ENCODE results near the gene HOGA1. TPM values are rescaled to one million over a fixed set of nuclear protein-coding genes. Genes with fewer than 3 reads are reported as not detected.
"Not testable (repeated sequence)": the region's sequence is repeated elsewhere in the genome, so short reads cannot be mapped to it uniquely, and the experiment has no call there.

The HOGA1 gene
- total RNA-seq, 1 donor = not detected

- no peaks in the 10 kb centered on the region for H3K9me3 ChIP-seq (ENCODE audit: low read depth, low read length)
- H3K4me3 ChIP-seq (ENCODE audit: low read length) = no peak overlapping the region
- peaks cover 12% of the 10 kb centered on the region for H3K4me1 ChIP-seq (ENCODE audit: insufficient read depth, low read length)
- H3K27me3 ChIP-seq (ENCODE audit: insufficient read depth, low read length) = no peaks in the 10 kb centered on the region
Observed at GRCh38 chr10:97548828-97549455, 35.2 kb upstream of the HOGA1 start.

GRCh38 chr10:97549587-97550322 is 34.4 kb upstream of the HOGA1 start:
- Histone ChIP-seq H3K27me3 (ENCODE audit: insufficient read depth, low read length) (no peaks in the 10 kb centered on the region), H3K9me3 (ENCODE audit: low read depth, low read length) (no peaks in the 10 kb centered on the region), H3K4me3 (ENCODE audit: low read length) (no peak overlapping the region), H3K4me1 (ENCODE audit: insufficient read depth, low read length) (peaks cover 6% of the 10 kb centered on the region)

DNA sequence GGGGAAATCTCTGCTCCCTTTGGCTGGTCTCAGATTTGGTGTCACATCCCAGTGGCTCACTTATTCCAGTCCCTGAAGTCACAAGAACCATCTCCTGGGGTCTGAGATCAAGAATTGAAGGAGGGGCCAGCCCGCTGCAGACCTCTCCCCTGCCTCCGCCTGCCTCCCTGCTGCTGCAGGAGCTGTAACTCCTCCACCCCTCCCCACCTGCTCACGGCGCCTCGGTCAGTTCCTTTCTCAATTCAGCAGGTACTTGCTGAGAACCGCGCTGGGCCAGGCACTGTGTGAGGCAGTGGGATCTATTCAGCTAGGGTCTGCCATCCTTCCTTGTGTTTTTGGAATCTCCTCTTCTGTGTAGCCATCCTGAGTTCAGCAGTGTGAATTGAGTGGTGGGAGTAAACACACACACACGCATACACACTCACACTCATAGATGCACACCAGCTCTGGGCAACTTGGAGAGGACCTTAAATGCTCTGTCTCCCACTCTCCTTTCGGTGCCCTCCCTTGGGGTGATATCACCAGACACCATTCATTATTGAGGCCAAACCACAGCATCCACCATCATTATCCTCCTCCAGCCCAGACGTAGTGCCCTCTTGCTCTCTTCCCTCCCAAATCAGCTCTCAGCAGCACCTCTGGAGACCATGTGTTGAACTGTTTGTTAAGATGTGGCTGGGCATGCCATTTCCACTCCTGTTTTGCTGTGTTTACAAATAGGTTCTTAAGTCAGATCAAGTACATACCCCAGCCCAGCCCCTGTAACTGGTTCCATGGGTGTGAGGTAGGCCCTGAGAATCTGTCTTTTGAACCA is 33.6 kb upstream of the HOGA1 start:
- H3K4me1 ChIP-seq (ENCODE audit: insufficient read depth, low read length) = peaks cover 2% of the 10 kb centered on the region
- no peak overlapping the region for H3K4me3 ChIP-seq (ENCODE audit: low read length)
- no peaks in the 10 kb centered on the region for H3K27me3 ChIP-seq (ENCODE audit: insufficient read depth, low read length)
- H3K9me3 ChIP-seq (ENCODE audit: low read depth, low read length) = no peaks in the 10 kb centered on the region

- Histone ChIP-seq H3K4me1 (ENCODE audit: insufficient read depth, low read length) (no peaks in the 10 kb centered on the region), H3K27me3 (ENCODE audit: insufficient read depth, low read length) (no peaks in the 10 kb centered on the region), H3K9me3 (ENCODE audit: low read depth, low read length) (no peaks in the 10 kb centered on the region), H3K4me3 (ENCODE audit: low read length) (no peak overlapping the region)
Observed at GRCh38 chr10:97551271-97551670, 32.9 kb upstream of the HOGA1 start.

DNA sequence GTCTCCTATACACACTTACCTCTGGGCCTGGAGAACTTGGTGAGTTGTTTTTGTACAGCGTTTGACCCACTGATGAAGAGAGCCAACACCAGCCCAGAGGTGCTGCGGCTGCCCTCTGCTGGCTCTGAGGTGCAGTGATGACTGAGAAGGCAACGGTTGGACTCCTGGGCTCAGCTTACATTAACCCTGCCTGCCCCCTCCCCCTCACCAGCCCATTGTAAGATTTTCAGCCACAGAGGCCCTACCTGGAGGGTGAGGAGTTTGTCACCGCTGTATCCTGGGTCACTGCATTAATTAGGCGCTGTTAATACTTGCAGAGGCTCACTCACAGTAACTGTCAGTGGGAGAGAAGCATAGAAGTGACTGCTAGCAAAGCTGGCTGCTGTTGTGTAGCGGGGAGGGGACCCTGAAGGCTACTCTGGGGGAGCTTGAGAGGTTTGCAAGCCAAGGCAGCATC is 30.6 kb upstream of the HOGA1 start:
- no peaks in the 10 kb centered on the region for H3K27me3 ChIP-seq (ENCODE audit: insufficient read depth, low read length)
- no peak overlapping the region for H3K4me3 ChIP-seq (ENCODE audit: low read length)
- no peaks in the 10 kb centered on the region for H3K4me1 ChIP-seq (ENCODE audit: insufficient read depth, low read length)
- H3K9me3 ChIP-seq (ENCODE audit: low read depth, low read length) = no peaks in the 10 kb centered on the region

- not testable (repeated sequence) for H3K4me1 ChIP-seq (ENCODE audit: insufficient read depth, low read length); H3K4me3 ChIP-seq (ENCODE audit: low read length); H3K9me3 ChIP-seq (ENCODE audit: low read depth, low read length); H3K27me3 ChIP-seq (ENCODE audit: insufficient read depth, low read length)
Observed at GRCh38 chr10:97554336-97554735, 29.9 kb upstream of the HOGA1 start.

GRCh38 chr10:97555541-97555940 is 28.6 kb upstream of the HOGA1 start:
- H3K4me1 ChIP-seq (ENCODE audit: insufficient read depth, low read length); H3K9me3 ChIP-seq (ENCODE audit: low read depth, low read length); H3K27me3 ChIP-seq (ENCODE audit: insufficient read depth, low read length); H3K4me3 ChIP-seq (ENCODE audit: low read length): not testable (repeated sequence)

GRCh38 chr10:97560731-97561381 is 23.3 kb upstream of the HOGA1 start:
- H3K9me3 ChIP-seq (ENCODE audit: low read depth, low read length); H3K4me3 ChIP-seq (ENCODE audit: low read length); H3K4me1 ChIP-seq (ENCODE audit: insufficient read depth, low read length); H3K27me3 ChIP-seq (ENCODE audit: insufficient read depth, low read length): not testable (repeated sequence)

- not testable (repeated sequence) for H3K27me3 ChIP-seq (ENCODE audit: insufficient read depth, low read length); H3K4me3 ChIP-seq (ENCODE audit: low read length); H3K9me3 ChIP-seq (ENCODE audit: low read depth, low read length); H3K4me1 ChIP-seq (ENCODE audit: insufficient read depth, low read length)
Observed at GRCh38 chr10:97561386-97562077, 22.7 kb upstream of the HOGA1 start.

DNA sequence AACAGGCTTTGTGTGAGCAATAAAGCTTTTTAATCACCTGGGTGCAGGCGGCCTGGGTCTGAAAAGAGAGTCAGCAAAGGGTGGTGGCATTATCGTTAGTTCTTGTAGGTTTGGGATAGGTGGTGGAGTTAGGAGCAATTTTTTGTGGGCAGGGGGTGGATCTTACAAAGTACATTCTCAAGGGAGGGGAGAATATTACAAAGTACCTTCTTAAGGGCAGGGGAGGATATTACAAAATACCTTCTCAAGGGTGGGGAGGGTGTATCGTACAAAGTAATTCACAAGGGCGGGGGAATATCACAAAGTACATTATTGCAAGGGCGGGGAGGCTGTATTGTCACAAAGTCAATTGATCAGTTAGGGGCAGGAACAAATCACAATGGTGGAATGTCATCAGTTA is 21.9 kb upstream of the HOGA1 start:
- H3K4me1 ChIP-seq (ENCODE audit: insufficient read depth, low read length); H3K4me3 ChIP-seq (ENCODE audit: low read length); H3K9me3 ChIP-seq (ENCODE audit: low read depth, low read length); H3K27me3 ChIP-seq (ENCODE audit: insufficient read depth, low read length): not testable (repeated sequence)

GRCh38 chr10:97563337-97563736 is 20.9 kb upstream of the HOGA1 start:
- Histone ChIP-seq H3K27me3 (ENCODE audit: insufficient read depth, low read length) (no peaks in the 10 kb centered on the region), H3K9me3 (ENCODE audit: low read depth, low read length) (no peaks in the 10 kb centered on the region), H3K4me3 (ENCODE audit: low read length) (no peak overlapping the region), H3K4me1 (ENCODE audit: insufficient read depth, low read length) (no peaks in the 10 kb centered on the region)

DNA sequence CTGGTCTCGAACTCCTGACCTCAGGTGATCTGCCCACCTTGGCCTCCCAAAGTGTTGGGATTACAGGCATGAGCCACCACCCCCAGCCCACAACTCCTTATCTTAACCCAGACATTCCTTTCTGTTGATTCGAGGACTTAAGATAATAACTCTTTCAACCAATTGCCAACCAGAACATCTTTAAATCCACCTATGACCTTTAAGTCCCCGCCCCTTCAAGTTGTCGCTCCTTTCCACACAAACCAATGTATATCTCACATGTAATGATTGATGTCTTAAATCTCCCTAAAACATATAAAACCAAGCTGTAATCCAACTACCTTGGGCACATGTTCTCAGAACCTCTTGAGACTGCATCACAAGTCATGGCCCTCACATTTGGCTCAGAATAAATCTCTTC is 19.4 kb upstream of the HOGA1 start:
- no peak overlapping the region for H3K4me3 ChIP-seq (ENCODE audit: low read length)
- no peaks in the 10 kb centered on the region for H3K27me3 ChIP-seq (ENCODE audit: insufficient read depth, low read length)
- H3K4me1 ChIP-seq (ENCODE audit: insufficient read depth, low read length) = no peaks in the 10 kb centered on the region
- H3K9me3 ChIP-seq (ENCODE audit: low read depth, low read length) = no peaks in the 10 kb centered on the region

- Histone ChIP-seq H3K4me1 (ENCODE audit: insufficient read depth, low read length) (no peaks in the 10 kb centered on the region), H3K27me3 (ENCODE audit: insufficient read depth, low read length) (no peaks in the 10 kb centered on the region), H3K9me3 (ENCODE audit: low read depth, low read length) (no peaks in the 10 kb centered on the region), H3K4me3 (ENCODE audit: low read length) (no peak overlapping the region)
Observed at GRCh38 chr10:97566336-97566996, 17.7 kb upstream of the HOGA1 start.

DNA sequence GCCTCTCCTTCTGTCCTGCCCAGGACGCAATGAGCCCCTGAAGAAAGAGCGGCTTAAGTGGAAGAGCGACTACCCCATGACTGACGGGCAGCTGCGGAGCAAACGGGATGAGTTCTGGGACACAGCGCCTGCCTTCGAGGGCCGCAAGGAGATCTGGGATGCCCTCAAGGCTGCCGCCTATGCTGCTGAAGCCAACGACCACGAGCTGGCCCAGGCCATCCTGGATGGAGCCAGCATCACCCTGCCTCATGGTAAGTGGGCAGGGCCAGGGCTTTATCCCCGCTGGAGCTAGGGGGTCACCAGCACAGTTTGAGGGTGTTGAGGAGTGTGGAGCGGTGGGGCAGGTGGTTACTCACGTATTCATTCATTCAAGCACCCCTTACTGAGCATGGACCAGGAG is 16.3 kb upstream of the HOGA1 start:
- Histone ChIP-seq H3K4me1 (ENCODE audit: insufficient read depth, low read length) (no peaks in the 10 kb centered on the region), H3K27me3 (ENCODE audit: insufficient read depth, low read length) (no peaks in the 10 kb centered on the region), H3K4me3 (ENCODE audit: low read length) (no peak overlapping the region), H3K9me3 (ENCODE audit: low read depth, low read length) (no peaks in the 10 kb centered on the region)

All from mononuclear cell (primary cell).